K562 (cell line): ENCODE data around the gene YARS1. TPM values are rescaled to one million over a fixed set of nuclear protein-coding genes. Genes with fewer than 3 reads are reported as not detected.

Experiments used
- ARNT ChIP-seq, 2 experiments: fragments of 450-650 bp; IDR thresholded peaks; 2 replicates each; pipeline ENCODE4 v1.6.1; 2016; ENCODE audit warnings: mild to moderate bottlenecking in 1 of 2
- CBFA2T2 ChIP-seq: fragments of 450-650 bp; conservative IDR thresholded peaks from 2 replicates; pipeline ENCODE4 v1.6.1; 2017; ENCODE audit warnings: mild to moderate bottlenecking
- CBX8 ChIP-seq: fragments of 200-600 bp; sonication (generic); IDR thresholded peaks from 2 replicates; pipeline ENCODE4 v1.6.1; 2012; ENCODE audit warnings: borderline replicate concordance, mixed run types, low read depth, mild to moderate bottlenecking, moderate library complexity, mixed read lengths, low read length, control low read depth, inconsistent platforms; ENCODE audit not compliant: poor library complexity, severe bottlenecking; ENCODE audit errors: extremely low read depth
- CXXC5 ChIP-seq: fragments of 250-450 bp; sonication (Bioruptor Pico); IDR thresholded peaks from 2 replicates; pipeline ENCODE4 v1.8.0; 2022; ENCODE audit warnings: inconsistent platforms, mild to moderate bottlenecking, moderate library complexity
- FOS ChIP-seq: IDR thresholded peaks from 3 replicates; pipeline ENCODE4 v1.6.1; 2011; ENCODE audit not compliant: insufficient read length; ENCODE audit errors: extremely low read depth
- GTF2F1 ChIP-seq: IDR thresholded peaks from 2 replicates; pipeline ENCODE4 v1.6.1; 2011; ENCODE audit warnings: low read depth, low read length, improper control_type of control experiment
- L3MBTL2 ChIP-seq: fragments of 450-650 bp; IDR thresholded peaks from 2 replicates; pipeline ENCODE4 v1.6.1; 2016; ENCODE audit warnings: mild to moderate bottlenecking, moderate library complexity
- MCM7 ChIP-seq, 2 experiments: fragments of 450-650 bp; IDR thresholded peaks; 2 replicates each; pipeline ENCODE4 v1.6.1; 2016 to 2018
- MYNN ChIP-seq, 2 experiments: sonication (generic); formaldehyde crosslinking in 1 of 2; IDR thresholded peaks; 2 replicates each; pipeline versions ENCODE4 v1.5.0 to v1.6.1; 2016 to 2020; ENCODE audit warnings: antibody characterized with exemption in 1 of 2, missing genetic modification reagents in 1 of 2
- PML ChIP-seq: IDR thresholded peaks from 2 replicates; pipeline ENCODE4 v1.6.1; 2012; ENCODE audit warnings: low read length, inconsistent platforms
- RBBP5 ChIP-seq: fragments of 200-600 bp; sonication (generic); IDR thresholded peaks from 2 replicates; pipeline ENCODE4 v1.6.1; 2012; ENCODE audit warnings: borderline replicate concordance, mild to moderate bottlenecking, low read length, control low read depth, inconsistent platforms; ENCODE audit not compliant: insufficient read depth, poor library complexity, severe bottlenecking
- SREBF2 ChIP-seq: sonication (generic); formaldehyde crosslinking; IDR thresholded peaks from 2 replicates; pipeline ENCODE4 v1.4.0; 2020; ENCODE audit warnings: mild to moderate bottlenecking, missing genetic modification reagents
- TAF1 ChIP-seq: IDR thresholded peaks from 2 replicates; pipeline ENCODE4 v1.6.1; 2011; ENCODE audit warnings: mild to moderate bottlenecking, low read length, moderate library complexity; ENCODE audit not compliant: insufficient read depth, control insufficient read depth, severe bottlenecking; ENCODE audit errors: extremely low read depth
- TAL1 ChIP-seq: fragments of 450-650 bp; IDR thresholded peaks from 2 replicates; pipeline ENCODE4 v1.6.1; 2016; ENCODE audit warnings: mild to moderate bottlenecking
- ZNF124 ChIP-seq: sonication (generic); formaldehyde crosslinking; IDR thresholded peaks from 2 replicates; pipeline ENCODE4 v1.8.1; 2022; ENCODE audit warnings: missing genetic modification reagents
- ZNF174 ChIP-seq: fragments of 250-450 bp; sonication (Bioruptor Pico); IDR thresholded peaks from 2 replicates; pipeline ENCODE4 v1.4.0; 2020; ENCODE audit warnings: mild to moderate bottlenecking
- ZNF354B ChIP-seq: fragments of 250-450 bp; sonication (Bioruptor Pico); IDR thresholded peaks from 2 replicates; pipeline ENCODE4 v1.4.0; 2020
- ZNF41 ChIP-seq: fragments of 250-450 bp; sonication (Bioruptor Pico); conservative IDR thresholded peaks from 2 replicates; pipeline ENCODE4 v1.4.0; 2020; ENCODE audit warnings: mild to moderate bottlenecking
- polyA plus RNA-seq, 8 experiments: library from polyadenylated mRNA; depleted of rRNA in 4 of 8; stranded (reverse) in 5 of 8; unstranded in 3 of 8; fragments of >200 nt; fragmentation: Nextera tagmentation in 2 of 8; fragmentation: Illumina TruSeq in 1 of 8; extraction: Ambion mirVana in 2 of 8; extraction: Trizol in 1 of 8; gene quantifications; 2 replicates each; pipeline versions ENCODE4 v1.2.1 to v1.2.3, GENCODE V29; 2011 to 2014; ENCODE audit warnings: inconsistent platforms in 1 of 8, missing spikeins in 1 of 8
- total RNA-seq, 7 experiments: library from RNA; depleted of rRNA in 6 of 7; stranded (reverse); fragments of >200 nt in 6 of 7; fragmentation: Illumina TruSeq in 2 of 7; extraction: Trizol in 2 of 7; gene quantifications; 2 replicates each; pipeline versions ENCODE4 v1.2.1 to v1.2.3, GENCODE V29; 2011 to 2021; ENCODE audit warnings: low replicate concordance in 1 of 7
- TF ChIP-seq, protein P1 (sequence below): fragments of 450-650 bp; formaldehyde crosslinking; conservative IDR thresholded peaks from 2 replicates; pipeline ENCODE4 v1.4.0; 2022; ENCODE audit warnings: mild to moderate bottlenecking, missing genetic modification characterization
- TF ChIP-seq, protein P2 (sequence below): fragments of 250-450 bp; sonication (Bioruptor Pico); IDR thresholded peaks from 2 replicates; pipeline ENCODE4 v1.5.1; 2021; ENCODE audit warnings: mild to moderate bottlenecking
- TF ChIP-seq, protein P3 (sequence below), 3 experiments: IDR thresholded peaks in 2 of 3; conservative IDR thresholded peaks in 1 of 3; 2 replicates each; pipeline ENCODE4 v1.5.1; 2011 to 2012; ENCODE audit warnings: low read length in 3 of 3, mild to moderate bottlenecking in 3 of 3, control low read depth in 2 of 3, improper control_type of control experiment in 1 of 3, inconsistent platforms in 1 of 3, low read depth in 1 of 3, mixed read lengths in 1 of 3, moderate library complexity in 1 of 3; ENCODE audit not compliant: insufficient read depth in 2 of 3
- TF ChIP-seq, protein P4 (sequence below): fragments of 250-450 bp; sonication (Bioruptor Pico); IDR thresholded peaks from 2 replicates; pipeline ENCODE4 v1.5.0; 2021

The YARS1 gene
- total and polyA plus RNA-seq, 9 of the 15 experiments (the other 6 are each of a cell fraction or from before 2014, with no cell fraction given), result 66.2 to 336 (median 201) TPM

DNA sequence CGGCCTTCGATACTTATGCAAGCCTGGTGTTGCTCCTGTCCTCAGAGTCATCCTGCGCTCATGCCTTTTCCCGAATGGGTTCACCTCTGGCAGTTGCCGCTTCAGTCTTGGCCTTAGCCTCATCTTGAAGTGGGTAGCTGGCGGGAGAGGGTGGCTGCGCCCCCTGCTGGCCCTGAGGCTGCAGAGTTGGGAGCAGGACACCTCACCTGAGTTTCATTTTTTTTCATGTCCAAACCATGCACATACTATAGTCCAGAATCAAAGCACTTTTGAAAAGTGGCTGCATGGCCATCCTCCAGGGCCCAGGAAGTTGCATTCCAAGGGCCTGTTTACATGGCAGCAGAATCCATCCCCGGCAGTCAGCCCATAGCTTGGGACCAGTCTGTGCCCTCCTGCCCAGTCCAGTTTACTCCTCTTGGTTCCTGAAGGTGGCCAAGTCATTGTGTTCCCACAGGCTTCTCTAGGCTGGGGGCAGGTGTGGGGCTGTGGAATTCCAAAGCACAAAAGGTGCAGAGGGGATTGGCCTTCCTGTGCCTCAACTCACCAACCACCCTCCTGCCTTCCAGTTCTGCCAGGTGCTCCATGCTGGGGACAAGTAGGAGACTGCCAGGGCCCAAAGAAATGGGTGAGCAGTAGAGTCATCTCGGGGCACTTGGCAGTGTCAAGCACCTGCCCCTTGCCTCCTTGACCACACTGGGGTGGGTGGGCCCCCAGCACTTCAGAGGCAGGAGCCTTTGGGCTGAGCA, 44.0 kb downstream of the YARS1 start (continued):
- TF ChIP-seq RBBP5 (no peak), CBFA2T2 (no peak), SREBF2 (no peak), MYNN (IDR thresholded peaks at IDR 0.05) (peak; percentile 79), MYNN (CRISPR knock-in tag; IDR thresholded peaks at IDR 0.05) (no peak), L3MBTL2 (peak; percentile 34; the same call in 1 of the 2 replicates), PML (no peak; the same call in 1 of the 2 replicates), ZNF124 (CRISPR knock-in tag) (no peak), ZNF41 (CRISPR knock-in tag) (no peak), CXXC5 (CRISPR knock-in tag) (peak; percentile 33), ZNF354B (no peak), ZNF174 (CRISPR knock-in tag) (no peak), MCM7 (IDR thresholded peaks at IDR 0.05) (no peak), CBX8 (no peak), FOS (no peak), TAL1 (no peak), GTF2F1 (no peak), TAF1 (no peak), ARNT (IDR thresholded peaks at IDR 0.05) (no peak)
- TF ChIP-seq, protein P1, sequence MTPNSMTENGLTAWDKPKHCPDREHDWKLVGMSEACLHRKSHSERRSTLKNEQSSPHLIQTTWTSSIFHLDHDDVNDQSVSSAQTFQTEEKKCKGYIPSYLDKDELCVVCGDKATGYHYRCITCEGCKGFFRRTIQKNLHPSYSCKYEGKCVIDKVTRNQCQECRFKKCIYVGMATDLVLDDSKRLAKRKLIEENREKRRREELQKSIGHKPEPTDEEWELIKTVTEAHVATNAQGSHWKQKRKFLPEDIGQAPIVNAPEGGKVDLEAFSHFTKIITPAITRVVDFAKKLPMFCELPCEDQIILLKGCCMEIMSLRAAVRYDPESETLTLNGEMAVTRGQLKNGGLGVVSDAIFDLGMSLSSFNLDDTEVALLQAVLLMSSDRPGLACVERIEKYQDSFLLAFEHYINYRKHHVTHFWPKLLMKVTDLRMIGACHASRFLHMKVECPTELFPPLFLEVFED (CRISPR knock-in tag), result 0 out of 2 replicates have a peak, but pooled peaks have one; percentile 35
- TF ChIP-seq, protein P2, sequence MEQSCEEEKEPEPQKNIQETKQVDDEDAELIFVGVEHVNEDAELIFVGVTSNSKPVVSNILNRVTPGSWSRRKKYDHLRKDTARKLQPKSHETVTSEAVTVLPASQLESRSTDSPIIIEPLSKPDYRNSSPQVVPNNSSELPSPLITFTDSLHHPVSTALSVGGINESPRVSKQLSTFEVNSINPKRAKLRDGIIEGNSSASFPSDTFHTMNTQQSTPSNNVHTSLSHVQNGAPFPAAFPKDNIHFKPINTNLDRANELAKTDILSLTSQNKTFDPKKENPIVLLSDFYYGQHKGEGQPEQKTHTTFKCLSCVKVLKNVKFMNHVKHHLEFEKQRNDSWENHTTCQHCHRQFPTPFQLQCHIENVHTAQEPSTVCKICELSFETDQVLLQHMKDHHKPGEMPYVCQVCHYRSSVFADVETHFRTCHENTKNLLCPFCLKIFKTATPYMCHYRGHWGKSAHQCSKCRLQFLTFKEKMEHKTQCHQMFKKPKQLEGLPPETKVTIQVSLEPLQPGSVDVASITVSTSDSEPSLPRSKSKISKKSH, result no peak
- TF ChIP-seq, protein P3, sequence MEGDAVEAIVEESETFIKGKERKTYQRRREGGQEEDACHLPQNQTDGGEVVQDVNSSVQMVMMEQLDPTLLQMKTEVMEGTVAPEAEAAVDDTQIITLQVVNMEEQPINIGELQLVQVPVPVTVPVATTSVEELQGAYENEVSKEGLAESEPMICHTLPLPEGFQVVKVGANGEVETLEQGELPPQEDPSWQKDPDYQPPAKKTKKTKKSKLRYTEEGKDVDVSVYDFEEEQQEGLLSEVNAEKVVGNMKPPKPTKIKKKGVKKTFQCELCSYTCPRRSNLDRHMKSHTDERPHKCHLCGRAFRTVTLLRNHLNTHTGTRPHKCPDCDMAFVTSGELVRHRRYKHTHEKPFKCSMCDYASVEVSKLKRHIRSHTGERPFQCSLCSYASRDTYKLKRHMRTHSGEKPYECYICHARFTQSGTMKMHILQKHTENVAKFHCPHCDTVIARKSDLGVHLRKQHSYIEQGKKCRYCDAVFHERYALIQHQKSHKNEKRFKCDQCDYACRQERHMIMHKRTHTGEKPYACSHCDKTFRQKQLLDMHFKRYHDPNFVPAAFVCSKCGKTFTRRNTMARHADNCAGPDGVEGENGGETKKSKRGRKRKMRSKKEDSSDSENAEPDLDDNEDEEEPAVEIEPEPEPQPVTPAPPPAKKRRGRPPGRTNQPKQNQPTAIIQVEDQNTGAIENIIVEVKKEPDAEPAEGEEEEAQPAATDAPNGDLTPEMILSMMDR (IDR thresholded peaks at IDR 0.05 in 2 of 3, conservative IDR thresholded peaks at IDR 0.05 in 1 of 3; ENCODE audit: insufficient read depth in 2 of 3, low read depth in 1 of 3, low read length in 3 of 3), result peak; percentile 98 to 99 (median 98)
- TF ChIP-seq, protein P4, sequence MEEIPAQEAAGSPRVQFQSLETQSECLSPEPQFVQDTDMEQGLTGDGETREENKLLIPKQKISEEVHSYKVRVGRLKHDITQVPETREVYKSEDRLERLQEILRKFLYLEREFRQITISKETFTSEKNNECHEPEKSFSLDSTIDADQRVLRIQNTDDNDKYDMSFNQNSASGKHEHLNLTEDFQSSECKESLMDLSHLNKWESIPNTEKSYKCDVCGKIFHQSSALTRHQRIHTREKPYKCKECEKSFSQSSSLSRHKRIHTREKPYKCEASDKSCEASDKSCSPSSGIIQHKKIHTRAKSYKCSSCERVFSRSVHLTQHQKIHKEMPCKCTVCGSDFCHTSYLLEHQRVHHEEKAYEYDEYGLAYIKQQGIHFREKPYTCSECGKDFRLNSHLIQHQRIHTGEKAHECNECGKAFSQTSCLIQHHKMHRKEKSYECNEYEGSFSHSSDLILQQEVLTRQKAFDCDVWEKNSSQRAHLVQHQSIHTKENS (CRISPR knock-in tag), result no peak
